Sigmoid colon (tissue), 7 donors: ENCODE measurements around the gene POGK. TPM values are rescaled to one million over a fixed set of nuclear protein-coding genes. Genes with fewer than 3 reads are reported as not detected.

Source experiments
- DNase-seq: peaks from one replicate; pipeline ENCODE4 v3.0.0-alpha.2; 2019
- H3K27ac ChIP-seq, 4 donors: fragments of 200-600 bp; sonication (generic); one replicate each; pipeline ENCODE4 v1.5.1; 2016 to 2019; ENCODE audit warnings: mild to moderate bottlenecking in 1 of 4
- H3K27me3 ChIP-seq, 3 donors: fragments of 200-600 bp; sonication (generic); one replicate each; pipeline ENCODE4 v1.5.1; 2019; ENCODE audit warnings: mild to moderate bottlenecking in 1 of 3
- H3K36me3 ChIP-seq, 4 donors: fragments of 200-600 bp; sonication (generic); one replicate each; pipeline ENCODE4 v1.5.1; 2016 to 2019
- H3K4me1 ChIP-seq, 4 donors: fragments of 200-600 bp; sonication (generic); one replicate each; pipeline ENCODE4 v1.5.1; 2017 to 2019
- H3K4me3 ChIP-seq, 4 donors: fragments of 200-600 bp; sonication (generic); one replicate each; pipeline ENCODE4 v1.5.1; 2017 to 2019; ENCODE audit warnings: mild to moderate bottlenecking in 2 of 4, moderate library complexity in 1 of 4
- H3K9me3 ChIP-seq, 4 donors: fragments of 200-600 bp in 3 of 4; sonication (generic) in 3 of 4; one replicate each; pipeline versions ENCODE4 v1.5.1 to v1.6.1; 2013 to 2019
- EP300 ChIP-seq, 4 donors: sonication (generic); formaldehyde crosslinking; IDR thresholded peaks; one replicate each; pipeline ENCODE4 v1.6.1; 2017; ENCODE audit warnings: antibody characterized with exemption in 4 of 4
- POLR2A ChIP-seq, 2 donors: fragments of 450-650 bp; IDR thresholded peaks; one replicate each; pipeline ENCODE4 v1.6.1; 2016; ENCODE audit warnings: antibody characterized with exemption in 2 of 2, mild to moderate bottlenecking in 2 of 2, moderate library complexity in 2 of 2
- POLR2AphosphoS5 ChIP-seq, 4 donors: sonication (generic); formaldehyde crosslinking; IDR thresholded peaks; one replicate each; pipeline ENCODE4 v1.6.1; 2017; ENCODE audit warnings: antibody characterized with exemption in 4 of 4
- WGBS, 2 donors: extraction: QIAGEN DNeasy Blood & Tissue Kit; methylation state at CpG; one replicate each; pipeline ENCODE4 v1.1.7; 2013; 5-methylcytosine and 5-hydroxymethylcytosine counted together
- intact Hi-C: fragments of 100-400 bp; cut with DNase I; formaldehyde crosslinking; loops from one replicate; pipeline ENCODE4 v1.15.1; 2023
- polyA plus RNA-seq, 3 donors: library from polyadenylated mRNA; stranded (reverse); fragments of 200-250 nt; gene quantifications; one replicate each; pipeline ENCODE4 v1.2.3, GENCODE V29; 2013
- total RNA-seq, 4 donors: library from RNA; depleted of rRNA; stranded (reverse); fragments of >200 nt; gene quantifications; one replicate each; pipeline ENCODE4 v1.1.0, GENCODE V29; 2016
- TF ChIP-seq, protein P1 (sequence below), 4 experiments: fragments of 450-650 bp in 3 of 4; fragments of 200-600 bp in 1 of 4; IDR thresholded peaks; one replicate each; pipeline ENCODE4 v1.5.1; 2016 to 2019; ENCODE audit warnings: antibody characterized with exemption in 4 of 4, mild to moderate bottlenecking in 3 of 4, moderate library complexity in 2 of 4
- donor health status: healthy with polysubstance abuse.
- donor health status: Bipolar disorder and iron deficiency.
- donor health status: healthy.

The POGK gene, protein sequence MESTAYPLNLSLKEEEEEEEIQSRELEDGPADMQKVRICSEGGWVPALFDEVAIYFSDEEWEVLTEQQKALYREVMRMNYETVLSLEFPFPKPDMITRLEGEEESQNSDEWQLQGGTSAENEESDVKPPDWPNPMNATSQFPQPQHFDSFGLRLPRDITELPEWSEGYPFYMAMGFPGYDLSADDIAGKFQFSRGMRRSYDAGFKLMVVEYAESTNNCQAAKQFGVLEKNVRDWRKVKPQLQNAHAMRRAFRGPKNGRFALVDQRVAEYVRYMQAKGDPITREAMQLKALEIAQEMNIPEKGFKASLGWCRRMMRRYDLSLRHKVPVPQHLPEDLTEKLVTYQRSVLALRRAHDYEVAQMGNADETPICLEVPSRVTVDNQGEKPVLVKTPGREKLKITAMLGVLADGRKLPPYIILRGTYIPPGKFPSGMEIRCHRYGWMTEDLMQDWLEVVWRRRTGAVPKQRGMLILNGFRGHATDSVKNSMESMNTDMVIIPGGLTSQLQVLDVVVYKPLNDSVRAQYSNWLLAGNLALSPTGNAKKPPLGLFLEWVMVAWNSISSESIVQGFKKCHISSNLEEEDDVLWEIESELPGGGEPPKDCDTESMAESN
- total RNA-seq = 10 to 100 TPM; 22.2 to 23.5 (median 22.9) TPM
- polyA plus RNA-seq = 10 to 100 TPM in 1 of 3 donors, 1 to 10 TPM in 2; 6.6 to 11.9 (median 6.7) TPM

DNA sequence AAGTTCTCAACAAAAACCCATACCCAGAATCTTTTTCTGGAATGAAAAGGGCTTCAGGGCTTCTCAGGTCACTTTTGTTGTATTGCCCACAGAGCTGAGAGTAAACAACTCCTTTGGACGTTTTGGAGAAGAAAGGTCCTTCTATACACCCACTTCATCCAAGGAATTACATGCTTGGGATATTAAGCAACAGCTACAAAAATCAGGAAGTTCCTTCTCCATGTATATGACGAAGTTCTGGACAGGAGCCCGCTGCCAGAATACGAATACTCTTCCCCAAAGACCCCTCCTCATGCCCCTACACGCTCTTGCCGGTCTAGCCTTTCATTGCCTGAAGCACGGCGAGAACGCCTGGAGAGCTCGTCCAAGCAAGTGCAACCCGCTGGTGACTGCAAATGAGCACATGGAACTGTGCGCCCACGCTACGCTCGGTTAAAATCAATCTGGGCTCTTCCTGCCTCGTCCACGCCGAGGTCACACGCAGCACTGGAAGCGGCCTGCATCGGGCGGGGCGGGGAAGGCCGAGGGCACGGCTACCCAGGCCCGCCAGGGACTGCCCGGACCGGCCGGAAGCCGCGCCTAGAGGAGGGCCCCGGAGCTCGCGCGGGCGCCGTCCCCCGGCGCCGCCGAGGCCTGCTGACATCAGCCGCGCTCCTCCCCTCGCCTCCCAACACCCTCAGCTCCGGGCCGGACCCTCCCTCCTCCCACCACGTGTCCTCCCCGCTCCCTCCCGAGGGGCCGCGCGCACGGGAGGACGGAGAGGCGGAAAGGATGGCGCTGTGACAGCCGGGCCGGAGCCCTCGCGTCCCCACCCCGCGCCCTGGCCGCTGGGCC lies at the start of gene POGK:
Gene POGK (plus strand): TSS at position 710 of the 834 bp plus-strand sequence. CDS start 1,482 bp downstream, outside the sequence.
- Histone ChIP-seq H3K27ac (peak within 1 kb of the TSS; percentile 87 to 92 (median 88)), H3K4me3 (peak within 1 kb of the TSS; percentile 56 to 82 (median 77)), H3K27me3 (no peaks in the 10 kb centered on the region), H3K9me3 (no peaks in the 10 kb centered on the region), H3K4me1 (peaks cover 0 to 51% (median 48%) of the 10 kb centered on the region in 4 donors), H3K36me3 (peaks cover 4 to 33% (median 21%) of the 10 kb centered on the region in 4 donors)
- DNase-seq = peak; percentile 96
- TF ChIP-seq, protein P1, sequence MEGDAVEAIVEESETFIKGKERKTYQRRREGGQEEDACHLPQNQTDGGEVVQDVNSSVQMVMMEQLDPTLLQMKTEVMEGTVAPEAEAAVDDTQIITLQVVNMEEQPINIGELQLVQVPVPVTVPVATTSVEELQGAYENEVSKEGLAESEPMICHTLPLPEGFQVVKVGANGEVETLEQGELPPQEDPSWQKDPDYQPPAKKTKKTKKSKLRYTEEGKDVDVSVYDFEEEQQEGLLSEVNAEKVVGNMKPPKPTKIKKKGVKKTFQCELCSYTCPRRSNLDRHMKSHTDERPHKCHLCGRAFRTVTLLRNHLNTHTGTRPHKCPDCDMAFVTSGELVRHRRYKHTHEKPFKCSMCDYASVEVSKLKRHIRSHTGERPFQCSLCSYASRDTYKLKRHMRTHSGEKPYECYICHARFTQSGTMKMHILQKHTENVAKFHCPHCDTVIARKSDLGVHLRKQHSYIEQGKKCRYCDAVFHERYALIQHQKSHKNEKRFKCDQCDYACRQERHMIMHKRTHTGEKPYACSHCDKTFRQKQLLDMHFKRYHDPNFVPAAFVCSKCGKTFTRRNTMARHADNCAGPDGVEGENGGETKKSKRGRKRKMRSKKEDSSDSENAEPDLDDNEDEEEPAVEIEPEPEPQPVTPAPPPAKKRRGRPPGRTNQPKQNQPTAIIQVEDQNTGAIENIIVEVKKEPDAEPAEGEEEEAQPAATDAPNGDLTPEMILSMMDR (IDR thresholded peaks at IDR 0.05) = no peak
- TF ChIP-seq POLR2A (IDR thresholded peaks at IDR 0.05) (peak in 1 of 2 donors; percentile 27), POLR2AphosphoS5 (IDR thresholded peaks at IDR 0.05) (peak; percentile 88 to 94 (median 90)), EP300 (IDR thresholded peaks at IDR 0.05) (no peak)
- WGBS, 2 donors = 0 to 1% methylated on average over 63 of the region's 63 CpGs
- intact Hi-C loops = loop anchor here (1.0 kb wide), 1 partner anchor 37 kb away; the partner anchor contains the start of gene TADA1

DNA sequence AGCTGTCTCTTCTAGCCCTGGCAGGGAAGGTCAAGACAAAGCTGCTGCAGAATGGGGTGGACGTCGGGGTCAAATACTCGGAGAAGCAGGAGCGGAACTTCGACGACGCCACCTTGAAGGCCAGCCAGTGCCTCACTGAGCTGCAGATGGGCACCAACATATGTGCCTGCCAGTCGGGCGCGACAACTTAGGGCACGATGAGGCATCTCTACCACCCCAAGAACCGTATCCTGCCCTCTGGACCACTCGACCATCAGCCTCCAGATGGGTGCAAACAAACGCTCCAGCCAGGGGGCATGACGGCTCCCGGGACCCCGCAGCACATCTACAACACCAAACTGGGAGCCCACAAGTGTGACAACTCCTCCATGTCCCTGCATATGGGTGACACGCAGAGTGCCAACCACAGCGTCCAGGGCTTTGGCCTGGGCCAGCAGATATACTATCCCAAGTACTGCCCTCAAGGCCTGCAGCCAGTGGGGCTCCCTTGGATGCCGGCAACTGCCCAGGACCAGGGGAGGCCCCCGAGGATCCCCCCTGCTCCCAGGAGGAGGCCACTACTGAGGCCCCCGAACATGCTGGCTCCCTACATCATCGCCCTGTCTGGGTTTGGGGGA lies 42.5 kb upstream of the POGK start:
- TF ChIP-seq EP300 (IDR thresholded peaks at IDR 0.05) (no peak), POLR2AphosphoS5 (IDR thresholded peaks at IDR 0.05) (no peak), POLR2A (IDR thresholded peaks at IDR 0.05) (no peak)
- TF ChIP-seq, protein P1 (IDR thresholded peaks at IDR 0.05) = no peak
- Histone ChIP-seq H3K36me3 (no peaks in the 10 kb centered on the region), H3K9me3 (no peaks in the 10 kb centered on the region), H3K4me1 (no peaks in the 10 kb centered on the region), H3K27ac (no peak overlapping the region), H3K27me3 (peaks cover 0 to 7% (median 0%) of the 10 kb centered on the region in 3 donors), H3K4me3 (no peak overlapping the region)
- intact Hi-C loops = no loop called here
- no peak for DNase-seq
- WGBS, 2 donors = 90 to 93% methylated on average over 23 of the region's 23 CpGs

DNA sequence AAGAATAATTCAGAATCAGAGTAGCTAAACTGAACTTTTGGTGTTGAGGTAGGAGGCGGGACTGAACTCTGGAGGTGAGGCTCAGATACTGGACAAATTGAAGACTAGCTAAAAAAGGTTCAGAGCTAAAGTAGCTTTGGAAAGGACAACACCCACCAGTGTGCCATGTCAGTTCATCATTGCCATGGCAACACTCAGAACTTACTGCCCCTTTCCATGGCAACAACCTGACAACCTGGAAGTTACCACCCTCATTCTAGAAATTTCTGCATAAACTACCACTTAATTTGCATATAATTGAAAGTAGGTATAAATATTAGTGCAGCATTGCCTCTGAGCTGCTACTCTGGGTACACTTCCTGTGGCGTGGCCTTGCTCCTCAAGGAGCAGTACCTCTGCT lies 30.3 kb upstream of the POGK start:
- TF ChIP-seq, protein P1 (IDR thresholded peaks at IDR 0.05) = no peak
- no peak for TF ChIP-seq EP300 (IDR thresholded peaks at IDR 0.05)
- TF ChIP-seq POLR2AphosphoS5 (IDR thresholded peaks at IDR 0.05) = no peak
- no peak for TF ChIP-seq POLR2A (IDR thresholded peaks at IDR 0.05)
- intact Hi-C loops = no loop called here
- Histone ChIP-seq H3K4me1 (no peaks in the 10 kb centered on the region), H3K4me3 (no peak overlapping the region), H3K9me3 (no peaks in the 10 kb centered on the region), H3K27ac (no peak overlapping the region), H3K36me3 (no peaks in the 10 kb centered on the region), H3K27me3 (no peaks in the 10 kb centered on the region)
- DNase-seq = no peak
- 88 to 89% methylated on average over 2 of the region's 2 CpGs for WGBS, 2 donors

DNA sequence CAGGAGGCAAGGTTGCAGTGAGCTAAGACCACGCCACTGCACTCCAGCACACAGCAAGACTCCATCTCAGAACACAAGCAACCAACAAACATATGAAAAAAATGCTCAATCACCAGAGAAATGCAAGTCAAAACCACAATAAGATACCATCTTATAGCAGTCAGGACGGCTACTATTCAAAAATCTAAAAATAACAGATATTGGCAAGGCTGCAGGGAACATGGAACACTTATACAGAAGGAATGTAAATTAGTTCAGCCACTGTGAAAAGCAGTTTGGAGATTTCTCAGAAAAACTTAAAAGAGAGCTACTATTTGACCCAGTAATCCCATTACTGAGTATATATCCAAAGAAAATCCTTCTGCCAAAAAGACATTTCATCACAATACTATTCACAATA lies 27.6 kb upstream of the POGK start:
- Histone ChIP-seq H3K4me3 (no peak overlapping the region), H3K36me3 (no peaks in the 10 kb centered on the region), H3K9me3 (no peaks in the 10 kb centered on the region), H3K27me3 (no peaks in the 10 kb centered on the region), H3K27ac (no peak overlapping the region), H3K4me1 (no peaks in the 10 kb centered on the region)
- DNase-seq = no peak
- intact Hi-C loops = no loop called here
- WGBS, 2 donors = 57 to 89% methylated on average over 2 of the region's 2 CpGs
- TF ChIP-seq POLR2A (IDR thresholded peaks at IDR 0.05) (no peak), POLR2AphosphoS5 (IDR thresholded peaks at IDR 0.05) (no peak), EP300 (IDR thresholded peaks at IDR 0.05) (no peak)
- TF ChIP-seq, protein P1 (IDR thresholded peaks at IDR 0.05) = no peak
